HUES6 (cell line): ENCODE data around the gene SLC6A19.
A peak's percentile ranks its signal among the peaks of the same experiment; 100 is the strongest.

Experiments
- H3K27ac ChIP-seq: 2 replicates; pipeline ENCODE4 v1.7.0; 2013; ENCODE audit warnings: low read depth, mild to moderate bottlenecking, low read length, inconsistent platforms
- H3K27me3 ChIP-seq: 2 replicates; pipeline ENCODE4 v1.6.1; 2013; ENCODE audit warnings: low read length; ENCODE audit not compliant: control insufficient read depth, insufficient read depth
- H3K36me3 ChIP-seq: 2 replicates; pipeline ENCODE4 v1.6.1; 2013; ENCODE audit warnings: low read length; ENCODE audit not compliant: control insufficient read depth, insufficient read depth
- H3K4me1 ChIP-seq: 2 replicates; pipeline ENCODE4 v1.6.1; 2013; ENCODE audit warnings: low read length; ENCODE audit not compliant: control insufficient read depth, insufficient read depth
- H3K4me3 ChIP-seq: 2 replicates; pipeline ENCODE4 v1.5.1; 2013; ENCODE audit warnings: low read depth, low read length
- H3K9ac ChIP-seq: one replicate; pipeline ENCODE4 v1.6.1; 2013; ENCODE audit warnings: mild to moderate bottlenecking, low read length
- H3K9me3 ChIP-seq: 2 replicates; pipeline ENCODE4 v1.6.1; 2013; ENCODE audit warnings: low read depth, low read length; ENCODE audit not compliant: control insufficient read depth, insufficient read depth

The SLC6A19 gene

DNA sequence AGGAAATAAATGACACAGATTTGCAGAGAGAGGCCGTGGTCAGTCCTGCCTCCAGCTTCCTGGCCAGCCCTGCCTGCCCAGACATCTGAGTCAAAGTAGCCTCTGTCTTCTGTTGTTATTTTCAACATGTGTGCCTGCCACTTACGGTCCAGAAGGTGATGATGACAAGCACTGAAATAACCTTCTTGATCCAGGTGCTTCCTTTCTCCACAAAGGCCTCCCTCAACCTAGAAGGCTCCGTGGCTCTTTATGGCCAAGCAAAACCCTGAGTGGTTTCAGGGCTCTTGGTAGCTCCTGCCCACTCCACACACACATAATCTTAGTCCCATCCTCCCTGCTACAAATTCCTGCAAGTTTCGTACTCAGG lies 34.1 kb upstream of the SLC6A19 start:
- H3K4me3 ChIP-seq, result no peak overlapping the region
- no peaks in the 10 kb centered on the region; the same call in 1 of the 2 replicates for H3K4me1 ChIP-seq
- H3K27me3 ChIP-seq, result peaks cover 4% of the 10 kb centered on the region; the same call in 1 of the 2 replicates
- H3K9ac ChIP-seq, result no peak overlapping the region
- no peaks in the 10 kb centered on the region for H3K36me3 ChIP-seq
- H3K27ac ChIP-seq, result no peak overlapping the region
- no peaks in the 10 kb centered on the region for H3K9me3 ChIP-seq

DNA sequence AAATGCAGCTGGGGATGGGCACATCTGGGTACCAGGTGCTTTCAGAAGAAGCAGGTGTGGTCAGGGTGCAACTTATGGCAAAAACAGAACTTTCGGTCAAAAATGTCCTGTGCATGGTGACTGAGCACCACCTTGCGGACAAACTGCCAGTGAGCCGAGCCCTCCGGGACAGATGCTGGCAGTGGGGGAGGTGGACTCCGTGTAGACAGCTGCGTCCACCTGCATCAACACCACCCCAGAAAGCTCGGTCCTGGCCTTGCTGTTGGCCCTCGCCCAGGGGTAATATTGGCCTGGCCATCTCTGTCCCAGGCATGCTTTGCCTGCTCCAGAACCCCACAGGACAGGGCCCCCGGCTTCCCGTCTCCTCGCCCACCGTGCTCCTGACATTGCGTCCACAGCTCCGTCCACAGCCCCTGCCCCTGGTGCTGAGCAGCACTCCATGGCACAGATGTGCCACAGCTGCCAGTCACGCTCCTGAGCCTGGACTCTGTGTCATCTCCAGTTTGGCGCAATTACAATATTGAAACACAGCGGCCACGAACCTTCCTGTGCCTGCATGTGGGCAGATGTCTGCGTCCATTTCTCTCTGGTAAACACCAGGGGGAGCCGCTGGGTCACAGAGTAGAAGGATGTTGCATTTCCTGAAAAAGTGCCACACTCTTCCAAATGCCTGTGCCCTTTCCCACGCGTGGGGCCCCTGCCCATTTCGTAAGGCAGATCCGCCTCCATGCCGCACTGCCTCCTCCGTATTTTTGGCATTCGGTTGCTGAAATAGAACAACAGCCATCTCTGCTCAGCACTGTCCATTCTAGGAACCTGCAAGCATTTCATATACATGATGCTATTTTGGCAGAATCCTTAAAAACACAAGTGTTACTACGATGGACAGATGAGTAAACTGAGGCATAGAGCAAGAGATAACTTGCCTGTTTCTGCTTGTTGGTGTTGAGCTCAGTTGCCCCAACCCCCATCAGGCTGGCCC lies 33.4 kb upstream of the SLC6A19 start:
- Histone ChIP-seq H3K4me3 (peak overlapping the region; percentile 0; the same call in 1 of the 2 replicates), H3K9ac (no peak overlapping the region), H3K27ac (no peak overlapping the region)

DNA sequence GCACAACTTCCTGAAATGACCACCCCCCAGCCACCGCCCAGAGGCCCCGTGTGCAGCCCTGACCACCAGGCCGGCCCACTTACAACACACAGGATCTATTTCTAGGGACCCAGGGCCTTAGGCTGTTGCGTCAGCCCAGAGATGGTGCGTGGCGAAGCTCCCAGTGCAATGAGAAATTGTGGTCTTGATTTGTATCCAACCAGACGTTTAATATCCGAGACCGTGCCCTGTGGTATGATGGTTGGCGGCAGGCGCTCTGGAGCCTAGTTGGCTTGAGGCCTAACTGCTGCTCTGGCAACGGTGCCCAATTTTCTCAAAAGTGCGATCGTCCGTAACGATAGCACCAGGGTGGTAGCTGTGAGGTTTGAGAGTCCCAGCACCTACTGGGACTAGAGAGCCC lies 32.6 kb upstream of the SLC6A19 start:
- Histone ChIP-seq H3K27ac (no peak overlapping the region), H3K4me1 (no peaks in the 10 kb centered on the region; the same call in 1 of the 2 replicates), H3K4me3 (no peak overlapping the region), H3K36me3 (no peaks in the 10 kb centered on the region), H3K9me3 (no peaks in the 10 kb centered on the region), H3K27me3 (peaks cover 4% of the 10 kb centered on the region; the same call in 1 of the 2 replicates), H3K9ac (no peak overlapping the region)

More for the DNA sequence above, 33.4 kb upstream of the SLC6A19 start:
- no peaks in the 10 kb centered on the region for H3K36me3 ChIP-seq
- H3K27me3 ChIP-seq, result peaks cover 4% of the 10 kb centered on the region; the same call in 1 of the 2 replicates
- no peaks in the 10 kb centered on the region for H3K9me3 ChIP-seq
- no peaks in the 10 kb centered on the region; the same call in 1 of the 2 replicates for H3K4me1 ChIP-seq

DNA sequence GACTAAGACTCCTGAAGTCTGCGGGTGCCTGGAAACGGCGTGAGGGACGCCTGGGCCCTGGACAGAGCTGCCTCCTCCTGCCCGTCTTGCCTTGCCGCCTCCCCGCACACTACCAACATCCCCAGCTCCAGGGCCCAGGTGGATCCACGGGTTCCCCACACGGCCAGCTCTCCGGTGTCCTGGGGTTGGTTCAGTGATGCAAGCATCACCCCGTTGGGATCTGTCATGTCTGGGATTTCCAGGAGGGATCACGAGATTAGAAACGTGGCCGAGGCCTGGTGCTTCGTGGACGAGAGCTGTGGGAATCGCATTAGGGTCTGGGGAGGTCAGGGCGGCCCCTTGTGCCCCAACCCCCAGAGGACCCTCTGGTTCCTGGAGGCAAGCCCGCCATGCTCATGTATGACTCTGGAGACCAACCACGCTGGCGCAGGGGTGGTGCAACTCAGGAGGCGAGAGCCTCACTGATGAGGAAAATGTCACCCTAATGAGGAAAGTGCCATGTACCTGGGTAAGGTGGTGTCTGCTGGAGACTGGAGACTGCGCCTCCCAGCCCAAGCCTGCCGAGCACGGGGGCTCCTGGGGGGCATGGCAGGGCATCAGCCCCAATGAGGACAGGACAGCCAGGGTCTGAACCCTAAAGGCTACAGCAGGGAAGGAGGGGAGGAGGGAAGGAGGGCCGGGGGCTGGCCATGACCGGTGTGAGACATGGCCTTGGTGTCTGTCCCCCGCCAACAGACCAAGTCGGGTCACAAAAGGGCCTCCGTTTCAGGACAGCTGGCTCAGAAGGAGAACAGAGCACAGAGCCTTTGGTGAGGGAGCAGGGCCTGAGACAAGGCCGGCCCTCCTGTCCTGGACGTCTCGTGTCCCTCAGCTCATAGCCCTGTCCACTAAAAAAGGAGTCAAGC lies 31.9 kb upstream of the SLC6A19 start:
- no peaks in the 10 kb centered on the region for H3K9me3 ChIP-seq
- H3K9ac ChIP-seq, result no peak overlapping the region
- H3K4me1 ChIP-seq, result no peaks in the 10 kb centered on the region; the same call in 1 of the 2 replicates
- H3K27ac ChIP-seq, result no peak overlapping the region
- H3K4me3 ChIP-seq, result no peak overlapping the region
- no peaks in the 10 kb centered on the region for H3K36me3 ChIP-seq
- H3K27me3 ChIP-seq, result peaks cover 4% of the 10 kb centered on the region; the same call in 1 of the 2 replicates

DNA sequence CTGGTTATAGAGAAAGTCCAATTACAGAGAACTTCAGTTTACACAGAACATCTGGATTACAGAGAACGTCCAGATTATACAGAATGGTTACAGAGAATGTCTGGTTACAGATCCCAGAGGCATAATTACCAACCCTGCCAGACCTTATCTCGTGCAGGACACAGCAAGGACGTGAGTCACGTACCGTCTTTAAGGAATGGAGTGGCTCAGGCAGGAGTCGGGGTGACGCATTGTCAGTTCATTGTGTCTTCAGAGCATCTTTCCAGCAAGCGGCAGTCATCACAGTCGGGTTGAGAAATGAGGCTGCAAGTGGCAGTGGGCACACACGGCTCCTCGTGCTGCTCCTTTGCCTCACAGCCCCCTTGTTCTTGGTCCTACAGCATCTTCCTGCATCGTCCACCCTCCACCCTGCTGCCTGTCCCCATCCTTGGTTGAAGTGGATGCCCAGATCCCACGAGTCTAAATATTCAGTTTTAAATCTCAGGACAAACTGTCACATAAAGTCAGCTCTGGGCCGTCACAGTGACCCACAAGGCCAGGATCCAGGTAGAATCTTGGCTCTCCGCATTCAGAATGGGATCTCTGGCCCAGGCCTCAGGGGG lies 30.0 kb upstream of the SLC6A19 start:
- Histone ChIP-seq H3K4me1 (no peaks in the 10 kb centered on the region), H3K9ac (no peak overlapping the region), H3K4me3 (no peak overlapping the region), H3K27ac (no peak overlapping the region), H3K36me3 (no peaks in the 10 kb centered on the region), H3K27me3 (peaks cover 4% of the 10 kb centered on the region; the same call in 1 of the 2 replicates), H3K9me3 (no peaks in the 10 kb centered on the region)

DNA sequence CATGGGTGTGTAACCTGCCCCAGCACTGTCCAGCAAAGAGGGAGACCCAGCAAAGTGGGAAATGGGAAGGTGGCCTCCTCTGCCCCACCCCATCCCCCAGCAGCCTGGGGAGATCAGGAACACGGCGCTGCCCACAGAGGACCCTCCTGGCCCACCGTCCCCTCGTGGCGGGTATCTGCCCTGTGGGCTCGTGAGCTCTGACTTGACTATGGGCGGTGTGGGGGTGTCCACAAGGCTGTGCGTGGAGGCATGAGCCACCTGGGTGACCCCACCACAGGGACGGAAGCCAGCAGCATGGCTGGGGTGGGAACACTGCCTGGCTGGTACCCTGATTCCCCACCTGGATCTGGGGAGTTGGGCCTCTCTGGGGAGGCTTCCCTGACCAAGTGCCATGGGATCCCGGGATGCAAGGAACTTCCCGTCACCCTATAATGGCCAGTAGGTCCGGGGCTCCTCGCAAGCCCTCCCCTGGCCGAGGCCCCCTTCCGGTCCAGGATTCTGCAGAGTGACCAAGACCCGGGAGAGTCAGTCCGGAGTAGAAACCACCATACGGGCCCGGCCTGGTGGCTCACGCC lies 29.3 kb upstream of the SLC6A19 start:
- no peak overlapping the region for H3K4me3 ChIP-seq
- no peaks in the 10 kb centered on the region for H3K36me3 ChIP-seq
- H3K9me3 ChIP-seq, result no peaks in the 10 kb centered on the region
- no peak overlapping the region for H3K9ac ChIP-seq
- no peaks in the 10 kb centered on the region for H3K4me1 ChIP-seq
- H3K27ac ChIP-seq, result no peak overlapping the region
- peaks cover 4% of the 10 kb centered on the region; the same call in 1 of the 2 replicates for H3K27me3 ChIP-seq

DNA sequence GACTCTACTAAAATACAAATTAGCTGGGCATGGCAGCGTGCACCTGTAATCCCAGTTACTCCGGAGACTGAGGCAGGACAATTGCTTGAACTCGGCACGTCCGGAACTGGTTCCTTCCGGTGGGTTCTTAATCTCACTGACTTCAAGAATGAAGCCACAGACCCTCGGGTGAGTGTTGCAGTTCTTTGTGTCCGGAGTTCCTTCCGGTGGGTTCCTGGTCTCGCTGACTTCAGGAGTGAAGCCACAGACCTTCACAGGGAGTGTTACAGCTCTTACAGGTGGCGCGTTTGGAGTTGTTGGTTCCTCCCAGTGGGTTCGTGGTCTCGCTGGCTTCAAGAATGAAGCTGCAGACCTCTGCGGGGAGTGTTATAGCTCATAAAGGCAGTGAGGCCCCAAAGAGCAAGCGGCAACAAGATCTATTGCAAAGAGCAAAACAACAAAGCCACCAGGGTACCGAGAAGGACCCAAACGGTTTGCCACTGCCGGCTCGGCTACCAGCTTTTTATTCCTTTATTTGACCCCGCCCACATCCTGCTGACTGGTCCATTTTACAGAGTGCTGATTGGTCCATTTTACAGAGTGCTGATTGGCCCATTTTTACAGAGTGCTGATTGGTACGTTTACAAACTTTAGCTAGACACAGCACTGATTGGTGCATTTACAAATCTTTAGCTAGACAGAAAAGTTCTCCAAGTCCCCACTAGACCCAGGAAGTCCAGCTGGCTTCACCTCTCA lies 28.6 kb upstream of the SLC6A19 start:
- H3K4me3 ChIP-seq, result no peak overlapping the region
- H3K9me3 ChIP-seq, result no peaks in the 10 kb centered on the region
- H3K9ac ChIP-seq, result no peak overlapping the region
- no peak overlapping the region for H3K27ac ChIP-seq
- no peaks in the 10 kb centered on the region for H3K36me3 ChIP-seq
- peaks cover 4% of the 10 kb centered on the region; the same call in 1 of the 2 replicates for H3K27me3 ChIP-seq
- no peaks in the 10 kb centered on the region for H3K4me1 ChIP-seq

DNA sequence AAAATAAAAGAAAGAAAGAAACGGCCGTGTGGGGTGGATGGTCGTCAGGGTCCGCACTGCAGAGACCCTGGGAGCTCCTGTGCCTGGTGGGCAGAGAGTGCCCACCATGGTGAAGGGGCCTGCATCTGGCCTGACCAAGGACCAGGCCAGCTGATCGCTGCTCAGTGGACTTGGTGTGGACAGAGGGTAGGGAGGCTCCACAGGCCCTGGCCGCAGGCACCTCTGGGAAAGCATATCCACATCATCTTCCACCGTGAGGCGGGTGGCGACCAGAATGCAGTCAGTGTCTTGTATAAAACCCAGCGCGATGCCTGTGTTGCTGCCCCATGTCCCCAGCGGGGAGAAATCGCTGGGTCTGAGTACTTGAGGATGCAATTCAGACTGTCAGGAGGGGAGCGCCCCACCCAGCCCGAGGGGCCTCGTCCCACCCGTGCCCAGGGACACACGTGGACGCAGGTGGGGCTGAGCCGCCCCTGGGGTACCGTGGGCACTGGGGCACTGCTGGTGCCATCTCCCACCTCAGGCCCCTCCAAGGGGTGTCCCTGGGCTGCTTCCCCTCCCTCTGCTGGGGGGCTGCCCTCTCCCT lies 27.8 kb upstream of the SLC6A19 start:
- H3K4me1 ChIP-seq, result no peaks in the 10 kb centered on the region
- no peak overlapping the region for H3K9ac ChIP-seq
- peaks cover 4% of the 10 kb centered on the region; the same call in 1 of the 2 replicates for H3K27me3 ChIP-seq
- no peak overlapping the region for H3K4me3 ChIP-seq
- no peak overlapping the region for H3K27ac ChIP-seq
- no peaks in the 10 kb centered on the region for H3K36me3 ChIP-seq
- no peaks in the 10 kb centered on the region for H3K9me3 ChIP-seq

DNA sequence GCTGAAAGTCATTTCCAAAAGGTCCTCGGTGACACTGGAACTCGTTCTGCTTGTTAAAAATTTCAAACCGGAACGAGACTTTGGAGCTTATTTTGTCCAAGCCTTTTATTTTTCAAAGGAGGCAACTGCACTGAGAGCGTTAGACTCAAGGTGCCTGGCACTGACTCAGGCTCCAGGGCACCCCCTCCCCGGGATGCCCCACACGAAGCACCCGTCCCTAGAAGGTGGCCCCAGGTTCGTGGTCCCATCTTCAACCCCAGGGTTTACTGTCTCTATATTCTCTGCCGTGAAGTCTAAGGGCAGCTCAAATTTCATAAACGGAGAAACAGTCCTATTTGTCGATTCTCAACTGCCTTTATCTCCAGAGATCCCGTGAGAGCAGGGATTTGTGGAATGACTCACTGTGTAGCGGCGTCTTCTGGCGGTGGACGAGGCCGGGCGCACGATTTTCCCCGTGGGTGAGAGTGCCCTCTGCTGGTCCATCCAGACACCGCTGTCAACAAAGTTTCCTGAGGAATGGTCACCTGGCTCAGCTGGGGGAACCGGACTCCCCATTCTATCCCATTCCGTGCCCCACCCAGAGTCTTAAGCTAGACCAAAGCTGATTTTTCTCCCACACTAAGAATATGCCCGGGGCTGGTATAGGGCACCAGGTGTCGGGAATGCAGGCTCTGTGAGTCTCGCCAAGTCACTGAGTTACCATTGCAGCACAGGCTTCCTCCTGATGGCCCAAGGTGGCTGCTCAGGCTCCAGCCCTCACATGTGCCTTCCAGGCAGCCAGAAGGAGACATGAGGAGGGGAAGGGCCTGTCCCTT lies 27.1 kb upstream of the SLC6A19 start:
- Histone ChIP-seq H3K27me3 (peaks cover 4% of the 10 kb centered on the region; the same call in 1 of the 2 replicates), H3K4me3 (no peak overlapping the region), H3K27ac (no peak overlapping the region)

More for the DNA sequence above, 27.1 kb upstream of the SLC6A19 start:
- Histone ChIP-seq H3K4me1 (no peaks in the 10 kb centered on the region), H3K9me3 (no peaks in the 10 kb centered on the region), H3K36me3 (no peaks in the 10 kb centered on the region), H3K9ac (no peak overlapping the region)
